WERI-Rb-1 (cell line): ENCODE data around the gene FCER2.

Experiments
- DNase-seq: peaks from one replicate; pipeline ENCODE4 v3.0.0-alpha.2; 2020
- H3K27ac ChIP-seq: fragments of 250-450 bp; sonication (Bioruptor Pico); 2 replicates; pipeline ENCODE4 v1.5.1; 2020; ENCODE audit warnings: mild to moderate bottlenecking, moderate library complexity
- H3K27me3 ChIP-seq: fragments of 250-450 bp; sonication (Bioruptor Pico); 2 replicates; pipeline ENCODE4 v1.5.1; 2021; ENCODE audit warnings: mild to moderate bottlenecking, low read depth, moderate library complexity; ENCODE audit not compliant: insufficient read depth, severe bottlenecking
- H3K36me3 ChIP-seq: fragments of 250-450 bp; sonication (Bioruptor Pico); 2 replicates; pipeline ENCODE4 v1.5.1; 2020; ENCODE audit warnings: mild to moderate bottlenecking, moderate library complexity
- H3K4me3 ChIP-seq: 2 replicates; pipeline ENCODE4 v1.5.1; 2011; ENCODE audit warnings: low read depth, mild to moderate bottlenecking, control low read depth, low read length
- H3K9me3 ChIP-seq: fragments of 250-450 bp; sonication (Bioruptor Pico); 2 replicates; pipeline ENCODE4 v1.5.1; 2021; ENCODE audit warnings: mild to moderate bottlenecking, moderate library complexity; ENCODE audit not compliant: severe bottlenecking
- TF ChIP-seq, protein P1 (sequence below): IDR thresholded peaks from 2 replicates; pipeline ENCODE4 v1.5.1; 2011; ENCODE audit warnings: low read depth, mild to moderate bottlenecking, control low read depth, inconsistent platforms, low read length

The FCER2 gene

DNA sequence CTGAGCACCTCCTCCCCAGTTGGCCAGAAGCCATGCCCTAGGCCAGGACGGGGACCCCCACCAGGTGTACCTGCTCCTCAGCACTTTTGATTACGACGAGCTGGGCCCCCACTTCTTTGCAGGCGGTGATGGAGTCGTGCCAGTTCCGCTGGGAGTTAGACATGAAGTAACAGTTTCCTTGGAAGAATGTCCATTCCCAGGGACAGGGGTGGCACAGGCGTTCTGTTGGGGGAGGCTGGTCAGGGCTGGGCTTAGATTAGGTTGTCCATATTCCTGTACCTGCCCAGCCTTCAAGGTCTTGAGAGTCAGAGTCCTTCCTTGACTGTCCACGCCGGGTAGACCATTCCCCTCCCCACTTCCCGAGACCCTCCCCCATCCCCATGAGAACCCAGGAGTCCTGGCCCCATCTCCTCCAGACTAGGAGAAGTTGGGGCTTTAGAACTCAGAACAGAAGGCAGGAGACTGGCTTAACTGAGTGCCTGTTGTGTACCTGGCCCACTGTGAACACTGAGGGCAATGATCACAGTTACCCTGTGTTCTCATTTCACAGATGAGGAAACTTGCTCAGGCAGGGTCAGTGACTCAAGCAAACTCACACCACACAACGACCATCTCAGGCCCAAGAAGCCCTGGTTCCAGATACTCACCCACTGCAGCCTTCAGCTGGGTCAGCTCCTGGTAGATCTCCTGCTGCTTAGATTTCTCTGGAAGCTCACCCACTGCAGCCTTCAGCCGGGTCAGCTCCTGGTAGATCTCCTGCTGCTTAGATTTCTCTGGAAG, 43.1 kb upstream of the FCER2 start:
- H3K9me3 ChIP-seq = peaks cover 3% of the 10 kb centered on the region
- TF ChIP-seq, protein P1, sequence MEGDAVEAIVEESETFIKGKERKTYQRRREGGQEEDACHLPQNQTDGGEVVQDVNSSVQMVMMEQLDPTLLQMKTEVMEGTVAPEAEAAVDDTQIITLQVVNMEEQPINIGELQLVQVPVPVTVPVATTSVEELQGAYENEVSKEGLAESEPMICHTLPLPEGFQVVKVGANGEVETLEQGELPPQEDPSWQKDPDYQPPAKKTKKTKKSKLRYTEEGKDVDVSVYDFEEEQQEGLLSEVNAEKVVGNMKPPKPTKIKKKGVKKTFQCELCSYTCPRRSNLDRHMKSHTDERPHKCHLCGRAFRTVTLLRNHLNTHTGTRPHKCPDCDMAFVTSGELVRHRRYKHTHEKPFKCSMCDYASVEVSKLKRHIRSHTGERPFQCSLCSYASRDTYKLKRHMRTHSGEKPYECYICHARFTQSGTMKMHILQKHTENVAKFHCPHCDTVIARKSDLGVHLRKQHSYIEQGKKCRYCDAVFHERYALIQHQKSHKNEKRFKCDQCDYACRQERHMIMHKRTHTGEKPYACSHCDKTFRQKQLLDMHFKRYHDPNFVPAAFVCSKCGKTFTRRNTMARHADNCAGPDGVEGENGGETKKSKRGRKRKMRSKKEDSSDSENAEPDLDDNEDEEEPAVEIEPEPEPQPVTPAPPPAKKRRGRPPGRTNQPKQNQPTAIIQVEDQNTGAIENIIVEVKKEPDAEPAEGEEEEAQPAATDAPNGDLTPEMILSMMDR = no peak
- no peak for DNase-seq
- no peaks in the 10 kb centered on the region for H3K27me3 ChIP-seq
- no peak overlapping the region for H3K4me3 ChIP-seq
- no peak overlapping the region for H3K27ac ChIP-seq
- H3K36me3 ChIP-seq = no peaks in the 10 kb centered on the region

DNA sequence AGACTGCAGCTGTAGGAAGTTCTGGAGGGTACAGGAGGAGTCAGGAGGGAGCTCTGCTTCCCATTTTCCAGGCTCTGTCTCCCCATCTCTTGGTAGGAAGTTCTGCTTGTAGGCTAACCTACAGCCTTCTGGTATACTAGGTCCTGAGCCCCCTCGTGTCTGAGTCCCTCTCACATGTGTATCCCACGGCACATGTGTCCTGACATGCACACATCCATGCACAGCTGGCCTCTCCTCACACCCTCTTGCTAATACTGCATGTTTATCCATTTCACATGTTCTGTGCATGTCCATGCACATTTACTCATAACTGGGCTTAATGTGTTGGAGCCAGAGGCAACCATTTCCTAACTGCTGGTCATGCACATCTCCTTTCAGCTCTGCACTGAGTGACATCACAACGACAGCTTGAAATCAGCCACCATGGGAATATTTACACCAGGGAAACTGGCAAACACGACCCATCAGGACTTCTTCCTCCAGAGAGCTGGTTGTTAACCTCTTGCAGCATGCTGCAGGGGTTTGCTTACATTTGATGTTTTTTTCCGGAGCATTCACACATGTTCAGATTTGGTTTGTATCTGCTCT, 42.4 kb upstream of the FCER2 start:
- H3K36me3 ChIP-seq = no peaks in the 10 kb centered on the region
- DNase-seq = no peak
- no peaks in the 10 kb centered on the region for H3K27me3 ChIP-seq
- peaks cover 3% of the 10 kb centered on the region for H3K9me3 ChIP-seq
- no peak overlapping the region for H3K4me3 ChIP-seq
- H3K27ac ChIP-seq = no peak overlapping the region
- TF ChIP-seq, protein P1 = no peak

DNA sequence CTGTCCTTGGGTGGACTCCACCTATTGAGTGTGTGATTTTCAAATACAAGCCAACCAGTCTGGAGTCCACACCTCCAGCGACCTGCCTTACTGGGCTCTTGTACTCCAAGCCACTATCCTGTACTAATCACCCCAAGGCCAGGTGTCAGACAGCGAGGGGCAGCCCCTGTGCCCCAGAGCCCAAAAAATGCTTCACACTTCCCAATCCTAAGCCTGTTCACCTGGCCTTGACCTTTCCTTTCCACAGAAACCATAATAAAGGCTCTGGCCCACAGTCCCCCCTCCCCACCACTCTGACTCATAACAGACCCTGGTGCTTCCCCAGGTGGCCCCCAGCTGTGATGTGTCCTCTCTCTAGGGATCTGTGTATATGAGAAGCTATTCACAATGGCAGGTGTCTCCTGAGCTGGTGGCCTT, 41.5 kb upstream of the FCER2 start:
- H3K27me3 ChIP-seq = no peaks in the 10 kb centered on the region
- H3K27ac ChIP-seq = no peak overlapping the region
- TF ChIP-seq, protein P1 = no peak
- DNase-seq = no peak
- H3K4me3 ChIP-seq = no peak overlapping the region
- H3K36me3 ChIP-seq = no peaks in the 10 kb centered on the region
- H3K9me3 ChIP-seq = peaks cover 3% of the 10 kb centered on the region

DNA sequence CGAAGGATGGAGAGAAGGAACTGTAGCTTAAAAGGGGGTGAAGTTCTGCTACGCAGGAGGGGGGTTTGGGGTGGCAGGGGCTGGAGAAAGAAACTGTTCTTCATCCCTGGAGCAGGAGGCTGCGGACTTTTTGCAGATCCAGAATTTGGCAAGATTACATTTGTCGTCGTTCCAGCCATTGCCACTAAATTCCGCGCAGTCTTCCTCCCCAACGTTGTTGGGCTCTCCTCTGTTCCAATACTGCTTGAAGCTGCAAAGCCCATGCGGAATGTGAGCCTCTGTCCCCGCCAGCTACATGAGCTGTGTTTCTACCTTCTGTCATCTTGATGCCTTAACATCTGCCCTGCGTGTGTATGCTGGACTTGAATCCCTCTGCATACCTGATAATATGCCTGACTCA, 41.1 kb upstream of the FCER2 start:
- H3K36me3 ChIP-seq = no peaks in the 10 kb centered on the region
- TF ChIP-seq, protein P1 = no peak
- no peak overlapping the region for H3K4me3 ChIP-seq
- H3K27me3 ChIP-seq = no peaks in the 10 kb centered on the region
- no peak overlapping the region for H3K27ac ChIP-seq
- no peak for DNase-seq
- no peaks in the 10 kb centered on the region for H3K9me3 ChIP-seq

DNA sequence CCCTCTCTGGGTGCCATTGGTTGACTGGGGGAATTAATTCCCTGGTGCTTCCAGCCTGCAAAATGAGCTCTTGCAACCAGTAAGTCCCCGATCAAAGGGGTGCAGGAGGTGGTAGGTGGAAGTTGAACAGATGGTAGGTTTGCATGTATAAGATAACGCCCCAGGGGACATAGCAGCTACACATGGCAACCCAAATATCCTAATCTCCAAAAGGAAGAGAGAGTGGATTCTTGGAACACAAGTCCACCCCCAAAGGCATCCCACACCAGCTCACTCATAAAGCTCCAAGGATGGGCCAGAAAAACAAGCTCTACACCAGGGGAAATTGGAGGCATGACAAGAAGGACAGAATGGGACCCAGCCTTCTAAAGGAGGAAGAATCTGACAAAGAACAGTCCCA, 40.6 kb upstream of the FCER2 start:
- H3K9me3 ChIP-seq = no peaks in the 10 kb centered on the region
- no peak overlapping the region for H3K4me3 ChIP-seq
- no peak overlapping the region for H3K27ac ChIP-seq
- no peaks in the 10 kb centered on the region for H3K27me3 ChIP-seq
- TF ChIP-seq, protein P1 = no peak
- H3K36me3 ChIP-seq = no peaks in the 10 kb centered on the region
- DNase-seq = peak; percentile 25
